Endothelial cell of umbilical vein (primary cell): ENCODE measurements around the gene ITM2B.

ENCODE experiments used
- POLR2A ChIP-seq: IDR thresholded peaks from 2 replicates; pipeline ENCODE4 v1.6.1; 2012; ENCODE audit warnings: low read depth, mild to moderate bottlenecking, control low read depth, low read length
- TF ChIP-seq, protein P1 (sequence below), 2 donors: IDR thresholded peaks; 1 replicate in 1 of 2; 2 replicates in 1 of 2; pipeline ENCODE4 v1.5.1; 2011; ENCODE audit warnings: low read length in 2 of 2, mild to moderate bottlenecking in 2 of 2, moderate library complexity in 2 of 2, control low read depth in 1 of 2, inconsistent platforms in 1 of 2, low read depth in 1 of 2; ENCODE audit not compliant: insufficient read depth in 1 of 2; ENCODE audit errors: extremely low read depth in 1 of 2

GRCh38 chr13:48295271-48295670 lies 62.3 kb downstream of the ITM2B start:
- TF ChIP-seq, protein P1, sequence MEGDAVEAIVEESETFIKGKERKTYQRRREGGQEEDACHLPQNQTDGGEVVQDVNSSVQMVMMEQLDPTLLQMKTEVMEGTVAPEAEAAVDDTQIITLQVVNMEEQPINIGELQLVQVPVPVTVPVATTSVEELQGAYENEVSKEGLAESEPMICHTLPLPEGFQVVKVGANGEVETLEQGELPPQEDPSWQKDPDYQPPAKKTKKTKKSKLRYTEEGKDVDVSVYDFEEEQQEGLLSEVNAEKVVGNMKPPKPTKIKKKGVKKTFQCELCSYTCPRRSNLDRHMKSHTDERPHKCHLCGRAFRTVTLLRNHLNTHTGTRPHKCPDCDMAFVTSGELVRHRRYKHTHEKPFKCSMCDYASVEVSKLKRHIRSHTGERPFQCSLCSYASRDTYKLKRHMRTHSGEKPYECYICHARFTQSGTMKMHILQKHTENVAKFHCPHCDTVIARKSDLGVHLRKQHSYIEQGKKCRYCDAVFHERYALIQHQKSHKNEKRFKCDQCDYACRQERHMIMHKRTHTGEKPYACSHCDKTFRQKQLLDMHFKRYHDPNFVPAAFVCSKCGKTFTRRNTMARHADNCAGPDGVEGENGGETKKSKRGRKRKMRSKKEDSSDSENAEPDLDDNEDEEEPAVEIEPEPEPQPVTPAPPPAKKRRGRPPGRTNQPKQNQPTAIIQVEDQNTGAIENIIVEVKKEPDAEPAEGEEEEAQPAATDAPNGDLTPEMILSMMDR (IDR thresholded peaks at IDR 0.05; ENCODE audit: extremely low read depth in 1 of 2, insufficient read depth in 1 of 2, low read depth in 1 of 2, low read length in 2 of 2), result no peak
- no peak for TF ChIP-seq POLR2A
